Measurements from ENCODE around the gene PPT2.

The PPT2 gene

DNA sequence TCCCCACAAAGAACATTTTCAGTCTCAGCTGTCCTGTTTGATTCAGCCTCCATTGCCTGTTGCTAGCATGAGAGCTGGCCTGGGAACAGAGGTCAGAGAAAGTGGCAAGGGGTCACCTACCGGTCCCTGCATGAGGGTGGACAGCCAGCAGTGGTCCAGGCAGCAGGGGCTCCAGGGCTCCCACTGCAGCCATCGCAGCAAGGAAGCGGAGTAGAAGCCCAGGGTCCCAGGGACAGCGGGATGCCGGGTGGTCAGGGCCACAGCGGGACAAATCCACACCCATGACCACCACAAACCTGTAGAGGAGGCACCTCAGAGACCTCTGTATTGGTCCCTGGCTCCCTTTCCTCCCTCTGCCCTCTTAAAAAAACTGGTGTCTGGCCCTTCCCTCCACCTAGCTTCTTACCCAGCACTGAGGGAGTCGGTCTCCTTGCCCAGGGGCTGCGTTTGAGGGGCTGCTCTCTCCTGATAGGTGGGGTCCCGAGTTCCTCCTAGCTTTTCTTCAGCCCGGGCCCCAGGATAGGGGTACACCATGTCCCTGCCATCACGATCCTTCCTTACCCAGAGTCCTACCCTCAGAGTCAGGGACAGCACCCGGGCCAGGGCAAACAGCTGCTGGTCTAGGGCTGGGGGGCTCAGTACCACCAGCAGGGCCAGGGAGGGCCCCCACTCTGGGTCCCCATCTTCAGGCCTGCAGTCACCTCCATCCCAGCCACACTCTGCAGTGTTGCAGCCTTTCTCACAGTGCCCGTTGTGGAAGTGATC is 47.0 kb downstream of the PPT2 start:
- no peak for TF ChIP-seq CTCF (IDR thresholded peaks at IDR 0.05)

GRCh38 chr6:32202186-32202585 is 48.2 kb downstream of the PPT2 start:
- no peak for TF ChIP-seq CTCF (IDR thresholded peaks at IDR 0.05)

DNA sequence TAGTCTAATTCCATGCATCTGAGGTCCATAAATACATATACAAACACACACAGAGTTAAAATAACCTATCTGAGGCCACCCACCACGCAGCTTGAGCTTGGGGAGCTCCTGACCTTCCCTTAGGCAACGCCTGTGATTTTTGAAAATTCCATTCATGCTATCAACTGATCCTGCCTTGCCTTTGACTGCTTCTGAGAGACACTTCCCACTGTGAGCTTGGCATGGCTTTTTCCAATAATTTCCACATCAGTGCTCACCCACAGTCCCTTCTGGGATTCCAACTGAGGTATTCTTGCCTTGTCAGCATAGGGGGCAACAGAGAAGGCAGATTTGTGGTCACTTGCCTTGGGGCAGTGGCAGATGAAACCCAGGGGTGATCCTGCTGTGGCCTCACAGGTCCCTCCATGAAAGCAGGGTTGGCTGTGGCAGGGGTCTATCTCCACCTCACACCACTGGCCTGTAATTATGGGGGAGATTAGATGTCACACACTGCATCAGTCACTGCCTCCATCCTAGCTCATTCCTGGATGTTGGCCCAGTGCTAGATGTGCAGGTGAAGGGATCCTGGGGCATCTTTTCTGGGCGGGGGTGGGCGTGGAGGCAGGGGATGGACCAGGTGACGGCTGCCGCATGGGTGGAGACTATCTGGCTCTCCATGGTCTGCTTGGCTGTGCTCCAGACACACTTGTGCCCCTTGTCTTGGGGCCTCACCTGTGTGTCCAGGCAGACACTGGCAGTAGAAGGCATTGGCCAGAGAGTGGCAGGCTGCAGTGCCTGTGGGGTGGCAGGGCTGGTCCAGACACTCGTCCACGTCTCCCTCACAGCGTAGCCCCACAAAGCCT is 49.7 kb downstream of the PPT2 start:
- no peak for TF ChIP-seq CTCF (IDR thresholded peaks at IDR 0.05)

DNA sequence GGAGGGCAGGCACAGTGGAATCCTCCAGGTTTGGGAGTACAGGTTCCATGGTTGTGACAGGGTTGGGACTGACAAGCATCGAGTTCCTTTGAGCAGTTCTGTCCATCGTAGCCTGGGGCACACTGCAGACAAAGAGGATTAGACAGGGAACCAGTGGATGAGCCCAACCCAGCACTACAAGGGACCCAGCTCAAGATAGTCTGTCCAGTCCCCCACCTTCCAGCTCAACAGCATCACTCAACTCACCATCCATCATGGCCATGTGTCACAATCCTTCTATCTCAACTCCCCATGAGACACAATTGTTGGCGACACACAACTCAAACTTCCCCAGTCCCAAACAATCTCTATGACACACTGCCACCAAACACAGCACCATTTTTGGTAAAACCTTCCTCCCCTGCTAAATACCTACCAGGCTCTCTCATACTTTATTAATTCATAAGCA is 50.4 kb downstream of the PPT2 start:
- no peak for TF ChIP-seq CTCF (IDR thresholded peaks at IDR 0.05)

DNA sequence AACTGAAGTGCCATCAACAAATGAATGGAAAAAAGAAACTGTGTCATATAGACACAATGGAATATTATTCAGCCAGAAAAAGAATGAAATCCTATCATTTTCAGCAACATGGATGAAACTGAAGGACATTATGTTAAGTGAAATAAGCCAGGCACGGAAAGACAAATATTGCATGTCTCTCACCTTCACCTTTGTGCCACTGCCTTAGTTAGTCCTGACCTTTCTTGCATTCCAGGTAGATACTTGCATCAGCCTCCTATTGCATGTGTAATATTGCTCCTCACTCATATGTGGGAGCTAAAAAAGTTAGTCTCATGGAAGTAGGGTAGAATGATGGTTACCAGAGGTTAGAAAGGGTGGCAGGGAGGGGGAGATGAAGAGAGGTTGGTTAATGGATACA is 55.1 kb downstream of the PPT2 start:
- TF ChIP-seq CTCF (IDR thresholded peaks at IDR 0.05) = no peak

- TF ChIP-seq CTCF (IDR thresholded peaks at IDR 0.05) = no peak
These were observed 56.3 kb downstream of the PPT2 start for GRCh38 chr6:32210191-32210601.

- no peak for TF ChIP-seq CTCF (IDR thresholded peaks at IDR 0.05)
These were observed 58.3 kb downstream of the PPT2 start for GRCh38 chr6:32212076-32212760.

Measured in LNCAP (cell line).